ENCODE results near the gene DDC.
A peak's percentile ranks its signal among the peaks of the same experiment; 100 is the strongest.

The DDC gene

GRCh38 chr7:50499092-50499491, 66.1 kb downstream of the DDC start:
- H3K4me1 ChIP-seq (ENCODE audit: insufficient read depth, low read length, poor library complexity, severe bottlenecking), result peaks cover 25% of the 10 kb centered on the region
- no peak overlapping the region for H3K4me3 ChIP-seq (ENCODE audit: low read length, poor library complexity, severe bottlenecking)
- H3K9ac ChIP-seq (ENCODE audit: low read depth, low read length, poor library complexity, severe bottlenecking), result no peak overlapping the region
- no peaks in the 10 kb centered on the region for H3K79me2 ChIP-seq (ENCODE audit: insufficient read depth, low read length)
- H2AFZ ChIP-seq (ENCODE audit: low read length), result no peak overlapping the region
- H3K9me3 ChIP-seq (ENCODE audit: insufficient read depth, low read depth, low read length), result no peaks in the 10 kb centered on the region
- TF ChIP-seq EZH2phosphoT487 (IDR thresholded peaks at IDR 0.05; ENCODE audit: borderline replicate concordance), result no peak
- no peaks in the 10 kb centered on the region for H3F3A ChIP-seq (ENCODE audit: low read depth)
- H3K4me2 ChIP-seq (ENCODE audit: low read depth, low read length, poor library complexity, severe bottlenecking), result no peak overlapping the region
- no peaks in the 10 kb centered on the region for H3K27me3 ChIP-seq (ENCODE audit: insufficient read depth, low read length, poor library complexity, severe bottlenecking)
- H4K20me1 ChIP-seq (ENCODE audit: insufficient read depth, low read length, poor library complexity, severe bottlenecking), result no peaks in the 10 kb centered on the region
- no peaks in the 10 kb centered on the region for H3K9me2 ChIP-seq (replicated peaks; ENCODE audit: low read depth, low read length)
- no peaks in the 10 kb centered on the region for H3K36me3 ChIP-seq (ENCODE audit: insufficient read depth, low read length)

- H3K4me2 ChIP-seq (ENCODE audit: low read depth, low read length, poor library complexity, severe bottlenecking), result no peak overlapping the region
- H3K9me2 ChIP-seq (replicated peaks; ENCODE audit: low read depth, low read length), result no peaks in the 10 kb centered on the region
- TF ChIP-seq CTCF (conservative IDR thresholded peaks at IDR 0.05; ENCODE audit: low read length) (no peak), EZH2phosphoT487 (IDR thresholded peaks at IDR 0.05; ENCODE audit: borderline replicate concordance) (no peak)
- peaks cover 25% of the 10 kb centered on the region for H3K4me1 ChIP-seq (ENCODE audit: insufficient read depth, low read length, poor library complexity, severe bottlenecking)
- H3K9me3 ChIP-seq (ENCODE audit: insufficient read depth, low read depth, low read length), result no peaks in the 10 kb centered on the region
- no peaks in the 10 kb centered on the region for H4K20me1 ChIP-seq (ENCODE audit: insufficient read depth, low read length, poor library complexity, severe bottlenecking)
- H3F3A ChIP-seq (ENCODE audit: low read depth), result no peaks in the 10 kb centered on the region
- H3K27me3 ChIP-seq (ENCODE audit: insufficient read depth, low read length, poor library complexity, severe bottlenecking), result no peaks in the 10 kb centered on the region
- H3K36me3 ChIP-seq (ENCODE audit: insufficient read depth, low read length), result no peaks in the 10 kb centered on the region
- no peak overlapping the region for H3K9ac ChIP-seq (ENCODE audit: low read depth, low read length, poor library complexity, severe bottlenecking)
- H2AFZ ChIP-seq (ENCODE audit: low read length), result no peak overlapping the region
- no peaks in the 10 kb centered on the region for H3K79me2 ChIP-seq (ENCODE audit: insufficient read depth, low read length)
- H3K4me3 ChIP-seq (ENCODE audit: low read length, poor library complexity, severe bottlenecking), result no peak overlapping the region
Measured at GRCh38 chr7:50497968-50498367, 67.2 kb downstream of the DDC start.

DNA sequence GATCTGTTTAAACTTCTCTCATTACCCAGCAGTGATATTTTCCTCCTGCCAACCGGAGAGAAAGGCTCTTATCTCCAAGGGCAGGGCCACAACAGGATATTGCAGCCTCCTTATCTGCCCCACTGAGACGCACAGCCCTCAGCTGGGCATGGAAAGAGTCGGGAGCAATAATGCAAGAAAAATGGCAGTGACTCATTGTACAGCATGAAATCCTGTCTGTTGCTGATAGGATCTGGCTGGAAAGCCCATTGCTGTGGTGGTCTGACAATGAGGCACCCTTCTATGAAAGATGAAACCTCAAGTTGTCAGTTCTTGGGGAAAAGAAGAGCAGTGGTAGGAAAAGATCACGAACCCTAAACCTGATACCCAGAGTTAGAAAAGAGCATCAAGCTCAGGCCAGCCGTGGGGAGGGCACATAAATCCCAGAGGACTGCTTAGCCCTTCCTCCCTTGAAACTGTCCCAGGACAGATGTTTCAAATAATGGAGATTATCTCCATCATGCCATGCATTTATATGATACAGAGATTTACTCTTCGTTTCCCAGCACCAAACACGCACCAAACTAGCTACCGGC, 68.0 kb downstream of the DDC start:
- H3K9ac ChIP-seq (ENCODE audit: low read depth, low read length, poor library complexity, severe bottlenecking), result no peak overlapping the region
- no peaks in the 10 kb centered on the region for H3K9me3 ChIP-seq (ENCODE audit: insufficient read depth, low read depth, low read length)
- peak overlapping the region; percentile 46 for H3K4me2 ChIP-seq (ENCODE audit: low read depth, low read length, poor library complexity, severe bottlenecking)
- H3K9me2 ChIP-seq (replicated peaks; ENCODE audit: low read depth, low read length), result no peaks in the 10 kb centered on the region
- no peak overlapping the region for H2AFZ ChIP-seq (ENCODE audit: low read length)
- H3K4me3 ChIP-seq (ENCODE audit: low read length, poor library complexity, severe bottlenecking), result peak overlapping the region; percentile 6
- no peaks in the 10 kb centered on the region for H4K20me1 ChIP-seq (ENCODE audit: insufficient read depth, low read length, poor library complexity, severe bottlenecking)
- no peaks in the 10 kb centered on the region for H3K79me2 ChIP-seq (ENCODE audit: insufficient read depth, low read length)
- no peaks in the 10 kb centered on the region for H3F3A ChIP-seq (ENCODE audit: low read depth)
- no peaks in the 10 kb centered on the region for H3K36me3 ChIP-seq (ENCODE audit: insufficient read depth, low read length)
- TF ChIP-seq CTCF (conservative IDR thresholded peaks at IDR 0.05; ENCODE audit: low read length) (no peak), EZH2phosphoT487 (IDR thresholded peaks at IDR 0.05; ENCODE audit: borderline replicate concordance) (no peak)
- no peaks in the 10 kb centered on the region for H3K27me3 ChIP-seq (ENCODE audit: insufficient read depth, low read length, poor library complexity, severe bottlenecking)
- H3K4me1 ChIP-seq (ENCODE audit: insufficient read depth, low read length, poor library complexity, severe bottlenecking), result peaks cover 23% of the 10 kb centered on the region

- H3K4me2 ChIP-seq (ENCODE audit: low read depth, low read length, poor library complexity, severe bottlenecking), result peak overlapping the region; percentile 46
- H3K9me3 ChIP-seq (ENCODE audit: insufficient read depth, low read depth, low read length), result no peaks in the 10 kb centered on the region
- H4K20me1 ChIP-seq (ENCODE audit: insufficient read depth, low read length, poor library complexity, severe bottlenecking), result no peaks in the 10 kb centered on the region
- peak overlapping the region; percentile 6 for H3K4me3 ChIP-seq (ENCODE audit: low read length, poor library complexity, severe bottlenecking)
- TF ChIP-seq EZH2phosphoT487 (IDR thresholded peaks at IDR 0.05; ENCODE audit: borderline replicate concordance) (no peak), CTCF (conservative IDR thresholded peaks at IDR 0.05; ENCODE audit: low read length) (no peak)
- no peaks in the 10 kb centered on the region for H3K79me2 ChIP-seq (ENCODE audit: insufficient read depth, low read length)
- H3K27me3 ChIP-seq (ENCODE audit: insufficient read depth, low read length, poor library complexity, severe bottlenecking), result no peaks in the 10 kb centered on the region
- no peak overlapping the region; the same call in 1 of the 2 replicates for H2AFZ ChIP-seq (ENCODE audit: low read length)
- no peaks in the 10 kb centered on the region for H3F3A ChIP-seq (ENCODE audit: low read depth)
- H3K9me2 ChIP-seq (replicated peaks; ENCODE audit: low read depth, low read length), result no peaks in the 10 kb centered on the region
- H3K9ac ChIP-seq (ENCODE audit: low read depth, low read length, poor library complexity, severe bottlenecking), result no peak overlapping the region
- H3K4me1 ChIP-seq (ENCODE audit: insufficient read depth, low read length, poor library complexity, severe bottlenecking), result peaks cover 21% of the 10 kb centered on the region
- H3K36me3 ChIP-seq (ENCODE audit: insufficient read depth, low read length), result no peaks in the 10 kb centered on the region
Measured at GRCh38 chr7:50496569-50496968, 68.6 kb downstream of the DDC start.

All from Loucy (cell line).